ENCODE measurements around the gene HK1.

- TF ChIP-seq POLR2A (IDR thresholded peaks at IDR 0.05) (no peak), CTCF (IDR thresholded peaks at IDR 0.05) (no peak), EP300 (IDR thresholded peaks at IDR 0.05) (no peak)
Observed at GRCh38 chr10:69367469-69367868, 89.2 kb downstream of the HK1 start.

All from tibial nerve (tissue), 4 donors.